Keratinocyte (primary cell): ENCODE measurements around the gene PHF2. TPM values are rescaled to one million over a fixed set of nuclear protein-coding genes. Genes with fewer than 3 reads are reported as not detected.

ENCODE experiments used
- DNase-seq: peaks from one replicate; pipeline ENCODE4 v3.0.0-alpha.2; 2011; ENCODE audit warnings: low read depth, missing footprints, low spot score
- FAIRE-seq: peaks from 2 replicates; lab custom pipeline; 2011; peaks lifted over from hg19 to GRCh38; lab: Jason Lieb, UNC
- H2AFZ ChIP-seq: 2 replicates; pipeline ENCODE4 v1.6.0; 2012; ENCODE audit warnings: low read length, control low read depth, inconsistent platforms; ENCODE audit not compliant: control insufficient read depth
- H3K27ac ChIP-seq: 2 replicates; pipeline ENCODE4 v1.5.1; 2011; ENCODE audit warnings: low read length; ENCODE audit not compliant: control insufficient read depth, insufficient read depth
- H3K27me3 ChIP-seq: 3 replicates; pipeline ENCODE4 v1.6.0; 2011; ENCODE audit warnings: low read length; ENCODE audit not compliant: control insufficient read depth, insufficient read depth; ENCODE audit errors: extremely low read depth
- H3K36me3 ChIP-seq, 2 experiments: 2 replicates in 1 of 2; 3 replicates in 1 of 2; pipeline ENCODE4 v1.5.1; 2011; ENCODE audit warnings: low read length in 2 of 2, mild to moderate bottlenecking in 1 of 2; ENCODE audit not compliant: control insufficient read depth in 2 of 2, insufficient read depth in 2 of 2; ENCODE audit errors: extremely low read depth in 1 of 2
- H3K4me1 ChIP-seq: 3 replicates; pipeline ENCODE4 v1.5.1; 2011; ENCODE audit warnings: low read length; ENCODE audit not compliant: control insufficient read depth, insufficient read depth; ENCODE audit errors: extremely low read depth
- H3K4me2 ChIP-seq: 3 replicates; pipeline ENCODE4 v1.6.0; 2011; ENCODE audit warnings: low read depth, low read length; ENCODE audit not compliant: control insufficient read depth, insufficient read depth; ENCODE audit errors: extremely low read depth
- H3K4me3 ChIP-seq, 3 experiments: fragments of 200-600 bp in 1 of 3; sonication (generic) in 1 of 3; 2 replicates in 2 of 3; 3 replicates in 1 of 3; pipeline ENCODE4 v1.5.1; 2011 to 2016; ENCODE audit warnings: low read length in 3 of 3, mild to moderate bottlenecking in 3 of 3, control low read depth in 2 of 3, inconsistent platforms in 1 of 3, low read depth in 1 of 3, mixed read lengths in 1 of 3, mixed run types in 1 of 3, moderate library complexity in 1 of 3; ENCODE audit not compliant: control insufficient read depth in 2 of 3, insufficient read depth in 2 of 3; ENCODE audit errors: extremely low read depth in 1 of 3
- H3K79me2 ChIP-seq: 2 replicates; pipeline ENCODE4 v1.6.0; 2012; ENCODE audit warnings: low read length; ENCODE audit not compliant: control insufficient read depth, insufficient read depth
- H3K9ac ChIP-seq: 3 replicates; pipeline ENCODE4 v1.6.0; 2011; ENCODE audit warnings: low read length; ENCODE audit not compliant: control insufficient read depth, insufficient read depth; ENCODE audit errors: extremely low read depth
- H3K9me1 ChIP-seq: 3 replicates; pipeline ENCODE4 v1.6.0; 2011; ENCODE audit warnings: low read length; ENCODE audit not compliant: control insufficient read depth, insufficient read depth; ENCODE audit errors: extremely low read depth
- H3K9me3 ChIP-seq: 2 replicates; pipeline ENCODE4 v1.5.1; 2012; ENCODE audit warnings: low read depth, low read length; ENCODE audit not compliant: control insufficient read depth
- H4K20me1 ChIP-seq: 3 replicates; pipeline ENCODE4 v1.6.0; 2011; ENCODE audit warnings: low read length; ENCODE audit not compliant: control insufficient read depth, insufficient read depth; ENCODE audit errors: extremely low read depth
- CTCF ChIP-seq, 3 experiments: IDR thresholded peaks in 1 of 3; conservative IDR thresholded peaks in 1 of 3; optimal IDR thresholded peaks in 1 of 3; 2 replicates in 2 of 3; 3 replicates in 1 of 3; pipeline versions ENCODE3 to v1.5.1; 2011; ENCODE audit warnings: low read length in 3 of 3, mild to moderate bottlenecking in 3 of 3, moderate library complexity in 2 of 3, control low read depth in 1 of 3, inconsistent platforms in 1 of 3; ENCODE audit not compliant: insufficient read depth in 2 of 3; ENCODE audit errors: extremely low read depth in 1 of 3
- EZH2 ChIP-seq: IDR thresholded peaks from one replicate; pipeline ENCODE4 v1.6.1; 2012; ENCODE audit warnings: inconsistent platforms, mild to moderate bottlenecking, low read length, moderate library complexity
- dilution Hi-C: fragments of 300-500 bp; cut with MboI; formaldehyde crosslinking; loops from one replicate; pipeline ENCODE4 v1.7.0; 2020; ENCODE audit warnings: low sequenced_read_pairs; ENCODE audit not compliant: extremely low pct_ligation_motif_present
- polyA plus RNA-seq, 5 experiments: library from polyadenylated mRNA; depleted of rRNA in 3 of 5; stranded (reverse) in 3 of 5; stranded (forward) in 1 of 5; unstranded in 1 of 5; fragments of >200 nt; gene quantifications; 1 replicate in 1 of 5; 2 replicates in 3 of 5; 3 replicates in 1 of 5; pipeline versions ENCODE4 v1.2.1 to v1.2.3, GENCODE V29; 2011 to 2012; ENCODE audit warnings: missing spikeins in 2 of 5, low read depth in 1 of 5, low replicate concordance in 1 of 5

The PHF2 gene
- polyA plus RNA-seq, 1 donor (not counting 4 experiments of a cell fraction or from before 2014, with no cell fraction given): 5.1 TPM

- H3K9me1 ChIP-seq: no peaks in the 10 kb centered on the region
- TF ChIP-seq EZH2: no peak
- no peak for TF ChIP-seq CTCF (optimal IDR thresholded peaks at IDR 0.05 in 1 of 3, IDR thresholded peaks at IDR 0.05 in 1 of 3, conservative IDR thresholded peaks at IDR 0.05 in 1 of 3; ENCODE audit: extremely low read depth in 1 of 3, insufficient read depth in 2 of 3, low read length in 3 of 3)
- no peaks in the 10 kb centered on the region for H3K4me1 ChIP-seq
- H3K9ac ChIP-seq: no peak overlapping the region
- dilution Hi-C loops: no loop called here
- no peak overlapping the region for H3K4me2 ChIP-seq
- H3K36me3 ChIP-seq: peaks cover 3 to 8% of the 10 kb centered on the region in 2 experiments
- no peaks in the 10 kb centered on the region for H3K27me3 ChIP-seq
- H3K4me3 ChIP-seq: no peak overlapping the region
- H3K27ac ChIP-seq: no peak overlapping the region
- H2AFZ ChIP-seq: no peak overlapping the region
- no peaks in the 10 kb centered on the region for H4K20me1 ChIP-seq
- no peak for FAIRE-seq
- H3K79me2 ChIP-seq: no peaks in the 10 kb centered on the region
- no peaks in the 10 kb centered on the region for H3K9me3 ChIP-seq
- no peak for DNase-seq
Measured at GRCh38 chr9:93659837-93660177, 83.4 kb downstream of the PHF2 start.

- Histone ChIP-seq H3K9ac (no peak overlapping the region), H3K4me3 (no peak overlapping the region), H3K9me3 (no peaks in the 10 kb centered on the region), H4K20me1 (no peaks in the 10 kb centered on the region), H3K36me3 (peaks cover 3 to 8% of the 10 kb centered on the region in 2 experiments), H3K9me1 (no peaks in the 10 kb centered on the region), H3K27ac (no peak overlapping the region), H3K79me2 (no peaks in the 10 kb centered on the region), H3K4me2 (no peak overlapping the region), H3K27me3 (no peaks in the 10 kb centered on the region), H3K4me1 (no peaks in the 10 kb centered on the region), H2AFZ (no peak overlapping the region)
- no peak for TF ChIP-seq EZH2
- peak in 1 of 3 experiments; percentile 25 for TF ChIP-seq CTCF (optimal IDR thresholded peaks at IDR 0.05 in 1 of 3, IDR thresholded peaks at IDR 0.05 in 1 of 3, conservative IDR thresholded peaks at IDR 0.05 in 1 of 3; ENCODE audit: extremely low read depth in 1 of 3, insufficient read depth in 2 of 3, low read length in 3 of 3)
- FAIRE-seq: no peak
- dilution Hi-C loops: no loop called here
- no peak for DNase-seq
Measured at GRCh38 chr9:93660352-93661046, 84.1 kb downstream of the PHF2 start.
